Activated CD4-positive, alpha-beta memory T cell treated with anti-CD3 and anti-CD28 coated beads for 36 hours (primary cell): Measurements from ENCODE around the gene SCAF1. TPM values are rescaled to one million over a fixed set of nuclear protein-coding genes. Genes with fewer than 3 reads are reported as not detected.

Experiments used
- CTCF ChIA-PET: fragments of 350-600 bp; sonication (Branson Sonifier 250); formaldehyde crosslinking; loops from one replicate; lab custom pipeline; 2021; ENCODE audit warnings: antibody characterized with exemption, inconsistent platforms; lab: Charles Lee
- POLR2A ChIA-PET: fragments of 350-600 bp; sonication (Branson Sonifier 250); formaldehyde crosslinking; loops from one replicate; lab custom pipeline; 2021; ENCODE audit warnings: antibody characterized with exemption; lab: Charles Lee
- DNase-seq: peaks from one replicate; pipeline ENCODE4 v3.0.0-alpha.2; 2020
- H3K27ac Mint-ChIP-seq: one replicate; pipeline ENCODE4 v1.8.0; 2021; ENCODE audit warnings: mixed read lengths
- H3K27me3 Mint-ChIP-seq: one replicate; pipeline ENCODE4 v1.8.0; 2021; ENCODE audit warnings: mixed read lengths
- H3K36me3 Mint-ChIP-seq: one replicate; pipeline ENCODE4 v1.8.0; 2021; ENCODE audit warnings: mixed read lengths
- H3K4me1 Mint-ChIP-seq: one replicate; pipeline ENCODE4 v1.8.0; 2021; ENCODE audit warnings: low read depth, mixed read lengths
- H3K4me3 Mint-ChIP-seq: one replicate; pipeline ENCODE4 v1.8.0; 2021; ENCODE audit warnings: mild to moderate bottlenecking, mixed read lengths
- H3K9me3 Mint-ChIP-seq: one replicate; pipeline ENCODE4 v1.8.0; 2021; ENCODE audit warnings: mixed read lengths
- intact Hi-C: fragments of 100-400 bp; cut with micrococcal nuclease; formaldehyde crosslinking; loops from one replicate; pipeline ENCODE4 v1.15.1; 2023
- total RNA-seq, 2 experiments: library from RNA; stranded (reverse); gene quantifications; one replicate each; pipeline ENCODE4 v1.2.3, GENCODE V29; 2021

The SCAF1 gene
- total RNA-seq, 2 experiments from 2014 or later: 57.4 to 58.6 TPM

- H3K27ac Mint-ChIP-seq: no peak overlapping the region
- peaks cover 35% of the 10 kb centered on the region for H3K4me1 Mint-ChIP-seq
- CTCF ChIA-PET: interaction anchor here (0.5 to 1.2 kb wide), 2 partner anchors 34 to 37 kb away, joined by 3 read pairs; no protein-coding TSS in a partner anchor
- H3K27me3 Mint-ChIP-seq: no peaks in the 10 kb centered on the region
- intact Hi-C loops: no loop called here
- H3K36me3 Mint-ChIP-seq: peaks cover 5% of the 10 kb centered on the region
- H3K4me3 Mint-ChIP-seq: peak overlapping the region; percentile 28
- POLR2A ChIA-PET: no interaction called here
- H3K9me3 Mint-ChIP-seq: no peaks in the 10 kb centered on the region
- DNase-seq: peak; percentile 25
These were observed 3.9 kb upstream of the SCAF1 start for GRCh38 chr19:49637821-49638738.

- Mint-ChIP-seq H3K4me1 (peaks cover 49% of the 10 kb centered on the region), H3K4me3 (peak overlapping the region; percentile 99), H3K9me3 (no peaks in the 10 kb centered on the region), H3K27ac (peak overlapping the region; percentile 13), H3K27me3 (no peaks in the 10 kb centered on the region), H3K36me3 (peaks cover 8% of the 10 kb centered on the region)
- no peak for DNase-seq
- CTCF ChIA-PET: interaction anchor here (0.7 to 1.6 kb wide), 7 partner anchors 25 to 49 kb away, joined by 4 to 7 read pairs (median 6); partner anchors contain the start of genes PRMT1 and PRR12
- POLR2A ChIA-PET: interaction anchor here (0.5 to 3.4 kb wide), 8 partner anchors 25 to 173 kb away, joined by 3 to 48 read pairs (median 9); partner anchors contain the start of genes AP2A1, BCL2L12, FUZ and IRF3
- intact Hi-C loops: loop anchor here (1.0 to 2.0 kb wide), 8 partner anchors 25 to 227 kb away; partner anchors contain the start of genes AP2A1, NOSIP, PNKP and PTOV1
These were observed 2.5 kb upstream of the SCAF1 start for GRCh38 chr19:49639401-49640112.

GRCh38 chr19:49640113-49640898 is 1.7 kb upstream of the SCAF1 start, which contains the start of gene RRAS:
Gene RRAS, minus strand, starts transcription at chr19:49640143. Its CDS starts 45 bp downstream, at chr19:49640098.
- Mint-ChIP-seq H3K36me3 (peaks cover 8% of the 10 kb centered on the region), H3K4me1 (peaks cover 50% of the 10 kb centered on the region), H3K4me3 (peak within 1 kb of the TSS; percentile 99), H3K27ac (peak within 1 kb of the TSS; percentile 100), H3K27me3 (no peaks in the 10 kb centered on the region), H3K9me3 (no peaks in the 10 kb centered on the region)
- ChIA-PET CTCF (interaction anchor here (0.7 to 1.6 kb wide), 9 partner anchors 24 to 94 kb away, joined by 3 to 7 read pairs (median 5); partner anchors contain the start of genes PRMT1 and PRR12), POLR2A (interaction anchor here (0.5 to 3.4 kb wide), 12 partner anchors 25 to 257 kb away, joined by 3 to 48 read pairs (median 6); partner anchors contain the start of genes AP2A1, BCL2L12, FUZ and IL4I1)
- intact Hi-C loops: loop anchor here (1.0 to 2.0 kb wide), 8 partner anchors 24 to 226 kb away; partner anchors contain the start of genes AP2A1, NOSIP, PNKP and PTOV1
- DNase-seq: peak; percentile 100

GRCh38 chr19:49642492-49643035 is 555 bp downstream of the SCAF1 start:
- Mint-ChIP-seq H3K27me3 (no peaks in the 10 kb centered on the region), H3K4me1 (peaks cover 50% of the 10 kb centered on the region)
- POLR2A ChIA-PET: interaction anchor here (1.2 to 3.4 kb wide), 5 partner anchors 22 to 52 kb away, joined by 4 to 48 read pairs (median 10); partner anchors contain the start of genes PRMT1 and PRR12

GRCh38 chr19:49643466-49643865 is 1.5 kb downstream of the SCAF1 start:
- H3K4me1 Mint-ChIP-seq: peaks cover 44% of the 10 kb centered on the region
- peaks cover 12% of the 10 kb centered on the region for H3K36me3 Mint-ChIP-seq
- H3K27me3 Mint-ChIP-seq: no peaks in the 10 kb centered on the region
- ChIA-PET CTCF (interaction anchor here (0.8 to 3.2 kb wide), 6 partner anchors 20 to 170 kb away, joined by 3 to 26 read pairs (median 4); partner anchors contain the start of gene FUZ), POLR2A (interaction anchor here (0.7 to 3.0 kb wide), 6 partner anchors 12 to 34 kb away, joined by 3 to 20 read pairs (median 5); no protein-coding TSS in a partner anchor)
- H3K4me3 Mint-ChIP-seq: peak overlapping the region; percentile 99
- peak overlapping the region; percentile 68 for H3K27ac Mint-ChIP-seq
- peak; percentile 60 for DNase-seq
- intact Hi-C loops: loop anchor here (2.0 kb wide), 1 partner anchor 191 kb away; the partner anchor contains the start of gene ALDH16A1
- H3K9me3 Mint-ChIP-seq: no peaks in the 10 kb centered on the region

More at GRCh38 chr19:49642492-49643035, 555 bp downstream of the SCAF1 start:
- H3K4me3 Mint-ChIP-seq: peak overlapping the region; percentile 99
- no peak for DNase-seq
- intact Hi-C loops: loop anchor here (1.0 to 2.0 kb wide), 2 partner anchors 190 to 234 kb away; partner anchors contain the start of gene ALDH16A1
- CTCF ChIA-PET: interaction anchor here (0.6 to 3.2 kb wide), 6 partner anchors 29 to 407 kb away, joined by 3 to 26 read pairs (median 4); partner anchors contain the start of gene PRMT1
- H3K9me3 Mint-ChIP-seq: no peaks in the 10 kb centered on the region
- H3K36me3 Mint-ChIP-seq: peaks cover 12% of the 10 kb centered on the region
- H3K27ac Mint-ChIP-seq: peak overlapping the region; percentile 90

- no peak overlapping the region for H3K4me3 Mint-ChIP-seq
- ChIA-PET CTCF (interaction anchor here (1.1 kb wide), 1 partner anchor 35 kb away, joined by 3 read pairs; no protein-coding TSS in a partner anchor), POLR2A (no interaction called here)
- H3K36me3 Mint-ChIP-seq: peaks cover 15% of the 10 kb centered on the region
- DNase-seq: no peak
- intact Hi-C loops: no loop called here
- H3K9me3 Mint-ChIP-seq: no peaks in the 10 kb centered on the region
- H3K27me3 Mint-ChIP-seq: no peaks in the 10 kb centered on the region
- peaks cover 30% of the 10 kb centered on the region for H3K4me1 Mint-ChIP-seq
- no peak overlapping the region for H3K27ac Mint-ChIP-seq
These were observed 3.6 kb downstream of the SCAF1 start for GRCh38 chr19:49645592-49645991.

- no peak overlapping the region for H3K4me3 Mint-ChIP-seq
- ChIA-PET CTCF (interaction anchor here (1.1 kb wide), 1 partner anchor 35 kb away, joined by 3 read pairs; no protein-coding TSS in a partner anchor), POLR2A (no interaction called here)
- intact Hi-C loops: no loop called here
- peaks cover 12% of the 10 kb centered on the region for H3K36me3 Mint-ChIP-seq
- H3K27ac Mint-ChIP-seq: no peak overlapping the region
- no peaks in the 10 kb centered on the region for H3K9me3 Mint-ChIP-seq
- DNase-seq: no peak
- peaks cover 28% of the 10 kb centered on the region for H3K4me1 Mint-ChIP-seq
- no peaks in the 10 kb centered on the region for H3K27me3 Mint-ChIP-seq
These were observed 4.0 kb downstream of the SCAF1 start for GRCh38 chr19:49645995-49646394.

GRCh38 chr19:49646586-49646985 is 4.6 kb downstream of the SCAF1 start:
- Mint-ChIP-seq H3K27me3 (no peaks in the 10 kb centered on the region), H3K4me1 (peaks cover 27% of the 10 kb centered on the region), H3K27ac (no peak overlapping the region), H3K9me3 (no peaks in the 10 kb centered on the region), H3K4me3 (no peak overlapping the region), H3K36me3 (peaks cover 12% of the 10 kb centered on the region)
- no peak for DNase-seq
- ChIA-PET CTCF (interaction anchor here (1.1 kb wide), 1 partner anchor 34 kb away, joined by 3 read pairs; no protein-coding TSS in a partner anchor), POLR2A (no interaction called here)
- intact Hi-C loops: no loop called here

GRCh38 chr19:49651029-49651819 is 9.2 kb downstream of the SCAF1 start:
- Mint-ChIP-seq H3K27ac (no peak overlapping the region), H3K4me3 (no peak overlapping the region), H3K4me1 (peaks cover 2% of the 10 kb centered on the region), H3K9me3 (no peaks in the 10 kb centered on the region), H3K36me3 (peaks cover 21% of the 10 kb centered on the region), H3K27me3 (no peaks in the 10 kb centered on the region)
- CTCF ChIA-PET: no interaction called here
- POLR2A ChIA-PET: no interaction called here
- no peak for DNase-seq
- intact Hi-C loops: no loop called here
